ENCODE results near the gene TMEM88.

TMEM88 gene

GRCh38 chr17:7897090-7897489 is 42.2 kb downstream of the TMEM88 start:
- TF ChIP-seq CTCF (IDR thresholded peaks at IDR 0.05; ENCODE audit: low read depth, low read length, missing control alignments), result no peak

GRCh38 chr17:7897773-7898172 is 42.9 kb downstream of the TMEM88 start:
- no peak overlapping the region for H3K4me3 ChIP-seq (replicated peaks; ENCODE audit: low read depth, low read length)
- DNase-seq (ENCODE audit: extremely low read depth, low read depth), result no peak
- TF ChIP-seq CTCF (IDR thresholded peaks at IDR 0.05; ENCODE audit: low read depth, low read length, missing control alignments), result peak; percentile 38

More at GRCh38 chr17:7897090-7897489, 42.2 kb downstream of the TMEM88 start:
- H3K4me3 ChIP-seq (replicated peaks; ENCODE audit: low read depth, low read length), result no peak overlapping the region
- no peak for DNase-seq (ENCODE audit: extremely low read depth, low read depth)

- TF ChIP-seq CTCF (IDR thresholded peaks at IDR 0.05; ENCODE audit: low read depth, low read length, missing control alignments), result no peak
- no peak overlapping the region for H3K4me3 ChIP-seq (replicated peaks; ENCODE audit: low read depth, low read length)
- DNase-seq (ENCODE audit: extremely low read depth, low read depth), result no peak
Measured at GRCh38 chr17:7903154-7904103, 48.6 kb downstream of the TMEM88 start.
